ENCODE results near the gene NUAK2.

DNA sequence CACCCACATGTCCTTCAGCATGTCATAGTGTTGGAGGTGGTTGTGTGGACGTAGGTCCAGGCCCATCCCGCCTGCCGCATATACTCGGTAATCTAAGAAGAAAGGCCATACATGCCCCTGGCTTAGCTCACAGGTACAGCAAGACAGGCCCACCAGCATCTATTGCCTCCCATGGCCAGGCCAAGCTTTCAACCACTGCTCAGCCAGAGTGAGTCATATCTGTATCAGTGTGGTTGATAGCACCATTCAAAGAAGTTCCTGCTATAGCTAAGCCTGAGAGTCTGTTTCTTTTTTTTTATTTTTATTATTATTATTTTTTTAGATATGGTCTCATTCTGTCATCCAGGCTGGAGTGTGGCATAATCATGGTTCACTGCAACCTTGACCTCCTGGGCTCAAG, 18.2 kb upstream of the NUAK2 start:
- TF ChIP-seq POLR2A (IDR thresholded peaks at IDR 0.05) (no peak), EP300 (IDR thresholded peaks at IDR 0.05) (no peak)

Measured in upper lobe of left lung (tissue), 4 donors.